Measurements from ENCODE around the gene CYB5R3.
A peak's percentile ranks its signal among the peaks of the same experiment; 100 is the strongest.

Gene CYB5R3

GRCh38 chr22:42649246-42650099, at the start of gene CYB5R3:
Gene CYB5R3, minus strand, starts transcription at chr22:42649392. Its CDS starts 77 bp downstream, at chr22:42649315.
- DNase-seq (ENCODE audit: extremely low read depth in 1 of 2, low read depth in 1 of 2), result peak; percentile 63 to 73

- DNase-seq (ENCODE audit: extremely low read depth in 1 of 2, low read depth in 1 of 2), result no peak
These were observed 48.4 kb upstream of the CYB5R3 start for GRCh38 chr22:42697542-42698013.

- DNase-seq (ENCODE audit: extremely low read depth in 1 of 2, low read depth in 1 of 2), result no peak
These were observed 47.3 kb upstream of the CYB5R3 start for GRCh38 chr22:42696331-42696967.

- DNase-seq (ENCODE audit: extremely low read depth in 1 of 2, low read depth in 1 of 2), result no peak
These were observed 46.1 kb upstream of the CYB5R3 start for GRCh38 chr22:42695294-42695693.

GRCh38 chr22:42693763-42694683, 44.8 kb upstream of the CYB5R3 start:
- no peak for DNase-seq (ENCODE audit: extremely low read depth in 1 of 2, low read depth in 1 of 2)

- DNase-seq (ENCODE audit: extremely low read depth in 1 of 2, low read depth in 1 of 2), result no peak
These were observed 44.0 kb upstream of the CYB5R3 start for GRCh38 chr22:42693055-42693762.

- DNase-seq (ENCODE audit: extremely low read depth in 1 of 2, low read depth in 1 of 2), result no peak
These were observed 43.3 kb upstream of the CYB5R3 start for GRCh38 chr22:42692239-42693054.

- no peak for DNase-seq (ENCODE audit: extremely low read depth in 1 of 2, low read depth in 1 of 2)
These were observed 42.2 kb upstream of the CYB5R3 start for GRCh38 chr22:42691440-42691839.

- DNase-seq (ENCODE audit: extremely low read depth in 1 of 2, low read depth in 1 of 2), result no peak
These were observed 39.3 kb upstream of the CYB5R3 start for GRCh38 chr22:42688241-42689211.

- DNase-seq (ENCODE audit: extremely low read depth in 1 of 2, low read depth in 1 of 2), result no peak
These were observed 37.7 kb upstream of the CYB5R3 start for GRCh38 chr22:42686756-42687491.

- DNase-seq (ENCODE audit: extremely low read depth in 1 of 2, low read depth in 1 of 2), result no peak
These were observed 36.9 kb upstream of the CYB5R3 start for GRCh38 chr22:42685941-42686653.

- no peak for DNase-seq (ENCODE audit: extremely low read depth in 1 of 2, low read depth in 1 of 2)
These were observed 35.4 kb upstream of the CYB5R3 start for GRCh38 chr22:42684462-42685195.

GRCh38 chr22:42683578-42684283, 34.5 kb upstream of the CYB5R3 start:
- DNase-seq (ENCODE audit: extremely low read depth in 1 of 2, low read depth in 1 of 2), result no peak

- DNase-seq (ENCODE audit: extremely low read depth in 1 of 2, low read depth in 1 of 2), result no peak
These were observed 33.1 kb upstream of the CYB5R3 start for GRCh38 chr22:42682113-42682851.

- DNase-seq (ENCODE audit: extremely low read depth in 1 of 2, low read depth in 1 of 2), result no peak
These were observed 31.5 kb upstream of the CYB5R3 start for GRCh38 chr22:42680648-42681047.

All from stimulated activated CD8-positive, alpha-beta memory T cell treated with anti-CD3 and anti-CD28 coated beads, Interleukin-7, amount 100 ng/mL, for 48 hours (primary cell).